ENCODE data around the gene TFDP2.

- TF ChIP-seq CTCF (IDR thresholded peaks at IDR 0.05), result no peak
- TF ChIP-seq POLR2A (IDR thresholded peaks at IDR 0.05), result no peak
Measured at GRCh38 chr3:141979050-141979671, 170.2 kb downstream of the TFDP2 start.
